GM12874 (cell line): ENCODE results near the gene SENP2.

Experiments
- TF ChIP-seq, protein P1 (sequence below): IDR thresholded peaks from 2 replicates; pipeline ENCODE4 v1.5.1; 2011; ENCODE audit warnings: low read depth, mild to moderate bottlenecking, control low read depth, low read length, moderate library complexity; ENCODE audit not compliant: insufficient read depth

The SENP2 gene

DNA sequence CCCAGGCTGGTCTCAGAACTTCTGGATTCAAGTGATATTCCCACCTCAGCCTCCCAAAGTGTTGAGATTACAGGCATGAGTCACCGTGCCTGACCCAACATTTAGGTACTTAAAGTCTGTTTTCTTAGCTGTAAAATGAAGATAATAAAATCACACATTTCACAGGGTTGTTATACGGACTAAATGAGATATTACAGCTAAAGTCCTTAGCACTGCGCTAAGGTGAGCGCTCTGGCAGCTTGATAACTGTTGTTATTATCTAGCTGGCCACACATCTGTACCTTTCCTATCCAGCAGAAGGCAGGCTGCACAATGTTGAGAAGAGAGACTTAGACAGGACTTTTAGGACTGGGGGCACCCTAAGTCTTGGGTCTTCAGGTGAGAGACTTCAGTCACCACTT lies 31.0 kb upstream of the SENP2 start:
- TF ChIP-seq, protein P1, sequence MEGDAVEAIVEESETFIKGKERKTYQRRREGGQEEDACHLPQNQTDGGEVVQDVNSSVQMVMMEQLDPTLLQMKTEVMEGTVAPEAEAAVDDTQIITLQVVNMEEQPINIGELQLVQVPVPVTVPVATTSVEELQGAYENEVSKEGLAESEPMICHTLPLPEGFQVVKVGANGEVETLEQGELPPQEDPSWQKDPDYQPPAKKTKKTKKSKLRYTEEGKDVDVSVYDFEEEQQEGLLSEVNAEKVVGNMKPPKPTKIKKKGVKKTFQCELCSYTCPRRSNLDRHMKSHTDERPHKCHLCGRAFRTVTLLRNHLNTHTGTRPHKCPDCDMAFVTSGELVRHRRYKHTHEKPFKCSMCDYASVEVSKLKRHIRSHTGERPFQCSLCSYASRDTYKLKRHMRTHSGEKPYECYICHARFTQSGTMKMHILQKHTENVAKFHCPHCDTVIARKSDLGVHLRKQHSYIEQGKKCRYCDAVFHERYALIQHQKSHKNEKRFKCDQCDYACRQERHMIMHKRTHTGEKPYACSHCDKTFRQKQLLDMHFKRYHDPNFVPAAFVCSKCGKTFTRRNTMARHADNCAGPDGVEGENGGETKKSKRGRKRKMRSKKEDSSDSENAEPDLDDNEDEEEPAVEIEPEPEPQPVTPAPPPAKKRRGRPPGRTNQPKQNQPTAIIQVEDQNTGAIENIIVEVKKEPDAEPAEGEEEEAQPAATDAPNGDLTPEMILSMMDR = no peak

DNA sequence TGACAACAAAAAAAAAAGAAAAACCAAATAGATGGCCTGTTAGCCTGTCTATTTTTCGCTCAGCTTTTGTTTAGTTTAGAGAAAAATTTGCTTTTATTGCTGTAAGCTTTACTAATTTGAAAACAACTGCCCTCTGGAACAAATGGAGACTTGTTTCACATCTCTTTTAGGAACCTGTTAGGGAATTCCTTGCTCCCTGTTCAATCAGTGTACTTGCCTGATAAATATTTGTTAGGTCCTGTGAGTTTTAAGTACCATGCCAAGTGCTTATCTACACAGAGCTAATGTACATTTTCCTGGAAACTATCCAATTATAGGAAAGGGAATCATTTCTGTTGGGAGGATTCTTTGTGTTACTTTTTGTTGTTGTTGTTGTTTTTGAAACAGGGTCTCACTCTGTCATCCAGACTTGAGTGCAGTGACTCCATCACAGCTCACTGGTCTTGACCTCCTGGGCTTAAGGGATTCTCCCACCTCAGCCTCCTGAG lies 30.2 kb upstream of the SENP2 start:
- TF ChIP-seq, protein P1 = no peak

DNA sequence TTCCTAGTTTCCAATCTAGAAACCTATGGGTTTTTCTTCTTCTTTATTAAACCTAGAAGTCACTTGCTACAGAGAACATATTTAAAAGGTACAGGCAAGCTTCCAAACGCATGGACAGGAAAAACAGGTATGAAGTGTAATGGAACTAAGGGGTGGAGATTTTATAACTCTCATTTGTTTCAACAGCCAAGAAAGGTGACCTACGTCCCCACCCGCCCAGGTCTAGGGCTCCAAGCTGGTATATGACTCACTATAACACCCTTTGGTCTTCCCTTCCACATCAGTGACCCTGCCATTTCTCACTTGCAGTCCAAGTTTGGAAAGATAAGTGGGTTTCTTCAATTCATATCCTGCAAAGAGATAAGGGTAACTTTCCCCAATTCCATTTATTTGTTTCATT lies 27.7 kb upstream of the SENP2 start:
- TF ChIP-seq, protein P1 = no peak

DNA sequence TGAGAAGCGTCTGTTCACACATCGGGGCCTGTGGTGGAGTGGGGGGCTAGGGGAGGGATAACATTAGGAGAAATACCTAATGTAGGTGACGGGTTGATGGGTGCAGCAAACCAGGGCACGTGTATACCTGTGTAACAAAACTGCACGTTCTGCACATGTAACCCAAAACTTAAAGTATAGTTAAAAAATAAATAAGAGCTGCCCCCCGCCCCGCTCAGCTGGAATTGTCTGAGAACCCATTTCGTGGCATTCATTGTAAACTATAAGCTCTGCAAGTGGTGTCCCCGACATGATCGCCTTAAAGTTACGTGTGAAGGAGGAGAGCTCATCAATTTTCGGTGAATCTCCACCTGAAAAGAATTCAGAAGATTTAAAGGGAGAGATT lies 26.4 kb upstream of the SENP2 start:
- TF ChIP-seq, protein P1 = no peak

DNA sequence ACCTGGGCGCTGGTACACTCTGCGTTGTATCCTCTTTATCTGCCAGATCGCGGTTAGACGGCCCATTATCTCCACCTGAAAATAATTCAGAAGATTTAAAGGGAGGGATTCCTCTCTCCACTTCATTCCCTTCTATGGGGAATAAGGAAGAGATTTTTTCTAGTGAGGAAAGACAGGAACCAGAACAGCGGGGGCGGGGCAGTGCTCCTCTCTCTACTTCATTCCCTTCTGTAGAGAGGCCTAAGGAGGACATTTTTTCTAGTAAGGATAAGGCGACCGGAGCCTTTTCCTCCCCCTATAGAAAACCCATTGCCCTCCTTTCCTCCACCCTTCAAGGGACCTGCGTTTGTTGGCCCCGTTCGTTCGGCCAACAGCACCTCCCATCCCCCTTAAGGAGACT lies 25.4 kb upstream of the SENP2 start:
- TF ChIP-seq, protein P1 = no peak

DNA sequence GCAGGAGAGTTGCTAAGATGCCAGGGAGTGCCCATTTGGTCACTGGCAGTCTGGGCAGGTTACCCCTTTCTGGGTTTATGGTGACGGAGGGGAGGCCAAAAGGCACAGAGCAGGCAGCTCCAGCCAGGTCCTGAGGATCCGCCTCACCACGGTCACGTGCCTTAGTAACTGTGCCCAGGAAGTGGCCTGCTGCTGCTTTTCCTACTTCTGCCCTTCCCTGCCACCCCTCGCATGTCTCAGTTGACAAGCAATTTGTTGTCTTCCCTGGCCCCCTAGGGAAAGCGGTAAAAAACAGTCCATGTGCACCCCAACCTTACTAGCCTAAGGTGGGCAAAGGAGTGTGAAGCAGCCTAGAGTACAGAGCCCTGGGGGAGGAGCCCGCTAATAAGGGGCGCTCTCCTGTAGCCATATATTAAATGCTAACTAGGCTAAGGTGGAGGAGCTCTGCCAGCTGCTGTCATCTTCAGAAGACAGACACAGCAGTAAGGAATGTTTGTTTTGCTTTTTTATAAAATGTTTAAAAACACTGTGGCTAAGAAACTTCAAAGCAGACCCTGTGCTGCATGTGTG lies 24.6 kb upstream of the SENP2 start:
- TF ChIP-seq, protein P1 = no peak

DNA sequence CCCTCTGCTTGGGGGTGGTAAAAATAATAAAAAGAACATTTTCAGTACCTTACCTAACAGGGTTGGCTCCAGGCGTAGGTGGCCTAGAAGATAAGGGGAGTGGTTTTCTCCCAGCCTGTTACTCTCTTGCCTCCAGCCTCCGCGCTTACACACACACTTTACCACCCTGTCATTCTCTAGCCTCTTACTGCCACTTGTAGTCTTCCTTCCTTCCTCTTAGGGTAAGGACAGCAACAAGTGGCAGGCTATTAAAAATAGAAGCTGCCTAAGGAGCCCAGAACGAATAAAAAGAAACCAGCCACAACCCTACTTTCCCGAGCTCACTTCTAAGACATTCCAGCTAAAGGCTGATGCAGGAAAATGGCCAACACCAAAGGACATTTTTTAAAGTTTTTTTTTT lies 24.1 kb upstream of the SENP2 start:
- TF ChIP-seq, protein P1 = no peak
